ENCODE results near the gene C22orf42.
"Not testable (repeated sequence)": the region's sequence is repeated elsewhere in the genome, so short reads cannot be mapped to it uniquely, and the experiment has no call there.

DNA sequence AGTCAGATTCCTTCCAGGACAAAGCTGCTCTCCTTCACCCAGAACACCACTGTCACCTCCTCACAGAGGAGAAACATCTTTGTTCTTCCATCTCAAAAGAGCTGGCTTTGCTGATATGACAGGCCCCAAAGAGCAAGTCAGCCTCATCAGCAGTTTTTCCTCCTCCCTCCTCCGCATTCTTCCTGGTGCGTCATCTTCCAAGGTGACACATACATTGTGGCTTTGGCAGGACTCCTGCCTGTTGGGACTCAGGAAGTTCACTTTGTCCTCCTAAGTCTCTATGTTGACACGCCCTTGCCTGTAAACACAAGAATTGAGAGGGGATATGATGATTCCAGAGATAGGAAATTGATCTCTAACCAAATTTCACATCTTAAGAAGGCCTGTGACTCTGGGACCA lies 23.1 kb downstream of the C22orf42 start:
- TF ChIP-seq CTCF (IDR thresholded peaks at IDR 0.05; ENCODE audit: insufficient read depth, low read length); POLR2AphosphoS5 (IDR thresholded peaks at IDR 0.05; ENCODE audit: low read depth); REST (IDR thresholded peaks at IDR 0.05; ENCODE audit: insufficient replicate concordance, low read depth): not testable (repeated sequence)
